ENCODE results near the gene TMEM37.

DNA sequence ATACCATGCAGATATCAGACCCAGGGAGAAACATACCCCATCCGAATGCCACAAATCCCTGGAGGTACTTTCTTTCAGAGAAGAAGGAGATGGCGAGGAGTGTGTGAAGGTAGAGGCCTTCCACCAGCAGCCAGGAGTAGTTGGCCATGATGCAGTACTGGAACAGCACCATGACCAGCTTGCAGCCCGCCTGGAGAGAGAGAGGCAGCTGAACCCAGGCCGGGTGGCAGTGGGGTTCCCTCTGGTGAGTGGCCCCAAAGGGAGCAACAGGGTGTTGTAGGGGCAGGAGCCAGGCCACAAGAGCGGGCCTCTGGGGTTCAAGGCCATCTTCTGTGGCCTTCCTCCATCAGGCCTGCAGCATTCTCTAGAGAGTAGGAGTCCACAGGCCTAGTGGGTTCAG lies 30.2 kb downstream of the TMEM37 start:
- TF ChIP-seq CTCF (IDR thresholded peaks at IDR 0.05; ENCODE audit: borderline replicate concordance, extremely low read depth, low read length, poor library complexity, severe bottlenecking): no peak
- TF ChIP-seq EZH2 (IDR thresholded peaks at IDR 0.05; ENCODE audit: borderline replicate concordance, low read depth, low read length, severe bottlenecking): no peak

All from DND-41 (cell line).